HepG2 (cell line): ENCODE measurements around the gene MRPS35. TPM values are rescaled to one million over a fixed set of nuclear protein-coding genes. Genes with fewer than 3 reads are reported as not detected.

Experiments used
- BRCA1 ChIP-seq: sonication (generic); formaldehyde crosslinking; IDR thresholded peaks from 2 replicates; pipeline ENCODE4 v1.4.0; 2020; ENCODE audit warnings: missing genetic modification reagents
- KAT8 ChIP-seq: IDR thresholded peaks from 2 replicates; pipeline ENCODE4 v1.6.1; 2016; ENCODE audit warnings: missing genetic modification reagents, missing compliant biosample characterization
- KDM2A ChIP-seq: sonication (generic); formaldehyde crosslinking; IDR thresholded peaks from 2 replicates; pipeline ENCODE4 v1.4.0; 2020; ENCODE audit warnings: low read depth, missing genetic modification reagents, borderline replicate concordance
- MEIS2 ChIP-seq: sonication (generic); formaldehyde crosslinking; IDR thresholded peaks from 2 replicates; pipeline ENCODE4 v1.9.0; 2021; ENCODE audit warnings: mild to moderate bottlenecking, missing genetic modification reagents
- NPAS2 ChIP-seq: sonication (generic); formaldehyde crosslinking; IDR thresholded peaks from 2 replicates; pipeline ENCODE4 v1.8.0; 2022; ENCODE audit warnings: mild to moderate bottlenecking, missing genetic modification reagents, borderline replicate concordance
- RFXAP ChIP-seq: sonication (generic); formaldehyde crosslinking; IDR thresholded peaks from 2 replicates; pipeline ENCODE4 v1.4.0; 2020; ENCODE audit warnings: missing genetic modification reagents, borderline replicate concordance
- SCMH1 ChIP-seq: sonication (generic); formaldehyde crosslinking; IDR thresholded peaks from 2 replicates; pipeline ENCODE4 v1.9.0; 2021; ENCODE audit warnings: missing genetic modification reagents, mild to moderate bottlenecking, borderline replicate concordance
- TCF12 ChIP-seq, 2 experiments: fragments of 450-650 bp in 1 of 2; sonication (generic) in 1 of 2; formaldehyde crosslinking in 1 of 2; IDR thresholded peaks; 2 replicates each; pipeline versions ENCODE4 v1.6.1 to v1.8.0; 2017 to 2022; ENCODE audit warnings: antibody characterized with exemption in 1 of 2, mild to moderate bottlenecking in 1 of 2, missing genetic modification reagents in 1 of 2, moderate library complexity in 1 of 2
- ZFAT ChIP-seq: sonication (generic); formaldehyde crosslinking; conservative IDR thresholded peaks from 2 replicates; pipeline ENCODE4 v1.8.1; 2023; ENCODE audit warnings: missing genetic modification reagents, inconsistent platforms
- ZFP36L1 ChIP-seq: sonication (generic); formaldehyde crosslinking; IDR thresholded peaks from 2 replicates; pipeline ENCODE4 v1.8.0; 2022; ENCODE audit warnings: mild to moderate bottlenecking, missing genetic modification reagents, moderate library complexity
- ZNF253 ChIP-seq: sonication (generic); formaldehyde crosslinking; IDR thresholded peaks from 2 replicates; pipeline ENCODE4 v1.8.0; 2022; ENCODE audit warnings: mild to moderate bottlenecking, missing genetic modification reagents, borderline replicate concordance
- ZNF564 ChIP-seq: sonication (generic); formaldehyde crosslinking; IDR thresholded peaks from 2 replicates; pipeline ENCODE4 v1.8.1; 2023; ENCODE audit warnings: mild to moderate bottlenecking, missing genetic modification reagents
- ZNF607 ChIP-seq: sonication (generic); formaldehyde crosslinking; IDR thresholded peaks from 2 replicates; pipeline ENCODE4 v1.5.1; 2020; ENCODE audit warnings: missing genetic modification reagents, mild to moderate bottlenecking, borderline replicate concordance
- ZNF782 ChIP-seq: sonication (generic); formaldehyde crosslinking; IDR thresholded peaks from 2 replicates; pipeline ENCODE4 v1.4.0; 2020; ENCODE audit warnings: missing genetic modification reagents, mild to moderate bottlenecking, borderline replicate concordance
- polyA plus RNA-seq, 8 experiments: library from polyadenylated mRNA; depleted of rRNA in 3 of 8; stranded (reverse) in 7 of 8; unstranded in 1 of 8; fragments of >200 nt; fragmentation: Illumina TruSeq in 4 of 8; extraction: Trizol in 4 of 8; gene quantifications; 2 replicates each; pipeline versions ENCODE4 v1.2.1 to v1.2.3, GENCODE V29; 2011 to 2016; ENCODE audit warnings: low read depth in 4 of 8, missing spikeins in 1 of 8, mixed read lengths in 1 of 8; ENCODE audit not compliant: insufficient read depth in 1 of 8
- total RNA-seq, 5 experiments: library from RNA; depleted of rRNA; stranded (reverse); fragments of >200 nt; fragmentation: Illumina TruSeq; extraction: Trizol; gene quantifications; 2 replicates each; pipeline ENCODE4 v1.2.3, GENCODE V29; 2016; ENCODE audit warnings: low read depth in 1 of 5
- TF ChIP-seq, protein P1 (sequence below): sonication (generic); formaldehyde crosslinking; IDR thresholded peaks from 2 replicates; pipeline ENCODE4 v1.5.1; 2020; ENCODE audit warnings: mild to moderate bottlenecking, missing genetic modification reagents, moderate library complexity
- TF ChIP-seq, protein P2 (sequence below): sonication (generic); formaldehyde crosslinking; IDR thresholded peaks from 2 replicates; pipeline ENCODE4 v1.5.1; 2020; ENCODE audit warnings: missing genetic modification reagents, mild to moderate bottlenecking, borderline replicate concordance
- TF ChIP-seq, protein P3 (sequence below): sonication (generic); formaldehyde crosslinking; IDR thresholded peaks from 2 replicates; pipeline ENCODE4 v1.9.0; 2022; ENCODE audit warnings: missing genetic modification reagents, mild to moderate bottlenecking, borderline replicate concordance
- TF ChIP-seq, protein P4 (sequence below): sonication (generic); formaldehyde crosslinking; IDR thresholded peaks from 2 replicates; pipeline ENCODE4 v1.8.0; 2022; ENCODE audit warnings: mild to moderate bottlenecking, missing genetic modification reagents; ENCODE audit not compliant: insufficient replicate concordance
- TF ChIP-seq, protein P5 (sequence below): sonication (generic); formaldehyde crosslinking; IDR thresholded peaks from 2 replicates; pipeline ENCODE4 v1.4.0; 2020; ENCODE audit warnings: missing genetic modification reagents, borderline replicate concordance
- TF ChIP-seq, protein P6 (sequence below): IDR thresholded peaks from 2 replicates; pipeline ENCODE4 v1.6.1; 2018; ENCODE audit warnings: missing genetic modification reagents

Gene MRPS35
- total and polyA plus RNA-seq, 2 of the 13 experiments (the other 11 are each of a cell fraction or from before 2014, with no cell fraction given), result 63.4 to 104 TPM

DNA sequence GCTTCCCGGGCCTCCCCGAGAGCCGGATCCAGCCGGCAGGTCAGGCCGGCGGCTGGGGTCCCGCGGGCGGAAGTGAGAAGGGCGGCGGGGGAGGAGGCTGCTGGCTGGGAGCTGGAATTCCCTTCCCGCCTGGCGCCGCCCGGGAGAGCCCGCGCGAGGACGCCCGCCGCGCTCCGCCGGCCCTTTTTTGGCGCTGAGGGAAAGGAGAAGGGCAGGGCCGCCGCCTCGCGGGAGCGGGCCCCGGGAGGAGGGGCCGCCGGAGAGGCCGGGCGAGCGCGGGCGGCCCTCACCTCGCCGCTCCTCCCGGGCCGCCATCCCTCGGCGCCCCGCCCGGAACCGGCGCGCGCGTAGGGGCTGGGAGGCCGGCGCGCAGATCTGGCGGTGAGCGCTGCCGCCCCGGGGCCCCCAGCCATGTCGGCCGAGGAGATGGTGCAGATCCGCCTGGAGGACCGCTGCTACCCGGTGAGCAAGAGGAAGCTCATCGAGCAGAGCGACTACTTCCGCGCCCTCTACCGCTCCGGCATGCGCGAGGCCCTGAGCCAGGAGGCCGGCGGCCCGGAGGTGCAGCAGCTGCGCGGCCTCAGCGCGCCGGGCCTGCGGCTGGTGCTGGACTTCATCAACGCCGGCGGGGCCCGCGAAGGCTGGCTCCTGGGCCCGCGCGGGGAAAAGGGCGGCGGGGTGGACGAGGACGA lies 69.4 kb downstream of the MRPS35 start, which contains the start of the genes KLHL42 and MANSC4 (continued):
- TF ChIP-seq SCMH1 (CRISPR knock-in tag) (no peak), NPAS2 (CRISPR knock-in tag) (no peak), ZNF253 (0 out of 2 replicates have a peak, but pooled peaks have one; percentile 31), TCF12 (IDR thresholded peaks at IDR 0.05) (no peak), TCF12 (CRISPR knock-in tag; IDR thresholded peaks at IDR 0.05) (peak; percentile 44; the same call in 1 of the 2 replicates), BRCA1 (CRISPR knock-in tag) (no peak), KDM2A (CRISPR knock-in tag) (peak; percentile 40; the same call in 1 of the 2 replicates), MEIS2 (CRISPR knock-in tag) (no peak; the same call in 1 of the 2 replicates), ZFAT (CRISPR knock-in tag) (no peak), RFXAP (CRISPR knock-in tag) (peak; percentile 54; the same call in 1 of the 2 replicates), ZNF564 (CRISPR knock-in tag) (no peak), ZNF782 (CRISPR knock-in tag) (no peak), ZFP36L1 (no peak), ZNF607 (CRISPR knock-in tag) (no peak), KAT8 (CRISPR knock-in tag) (no peak)
- TF ChIP-seq, protein P1, sequence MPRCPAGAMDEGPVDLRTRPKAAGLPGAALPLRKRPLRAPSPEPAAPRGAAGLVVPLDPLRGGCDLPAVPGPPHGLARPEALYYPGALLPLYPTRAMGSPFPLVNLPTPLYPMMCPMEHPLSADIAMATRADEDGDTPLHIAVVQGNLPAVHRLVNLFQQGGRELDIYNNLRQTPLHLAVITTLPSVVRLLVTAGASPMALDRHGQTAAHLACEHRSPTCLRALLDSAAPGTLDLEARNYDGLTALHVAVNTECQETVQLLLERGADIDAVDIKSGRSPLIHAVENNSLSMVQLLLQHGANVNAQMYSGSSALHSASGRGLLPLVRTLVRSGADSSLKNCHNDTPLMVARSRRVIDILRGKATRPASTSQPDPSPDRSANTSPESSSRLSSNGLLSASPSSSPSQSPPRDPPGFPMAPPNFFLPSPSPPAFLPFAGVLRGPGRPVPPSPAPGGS (CRISPR knock-in tag), result no peak
- TF ChIP-seq, protein P2, sequence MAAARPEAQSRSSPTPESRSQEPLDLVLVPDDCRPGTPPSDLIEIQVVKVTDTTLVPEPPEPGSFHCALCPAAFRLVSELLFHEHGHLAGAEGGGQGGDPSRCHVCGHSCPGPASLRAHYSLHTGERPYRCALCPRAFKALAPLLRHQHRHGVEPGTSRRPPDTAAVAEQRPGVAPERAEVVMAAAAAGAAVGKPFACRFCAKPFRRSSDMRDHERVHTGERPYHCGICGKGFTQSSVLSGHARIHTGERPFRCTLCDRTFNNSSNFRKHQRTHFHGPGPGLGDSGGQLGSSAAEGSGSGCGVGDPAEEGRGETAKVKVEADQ (CRISPR knock-in tag), result no peak
- TF ChIP-seq, protein P3, sequence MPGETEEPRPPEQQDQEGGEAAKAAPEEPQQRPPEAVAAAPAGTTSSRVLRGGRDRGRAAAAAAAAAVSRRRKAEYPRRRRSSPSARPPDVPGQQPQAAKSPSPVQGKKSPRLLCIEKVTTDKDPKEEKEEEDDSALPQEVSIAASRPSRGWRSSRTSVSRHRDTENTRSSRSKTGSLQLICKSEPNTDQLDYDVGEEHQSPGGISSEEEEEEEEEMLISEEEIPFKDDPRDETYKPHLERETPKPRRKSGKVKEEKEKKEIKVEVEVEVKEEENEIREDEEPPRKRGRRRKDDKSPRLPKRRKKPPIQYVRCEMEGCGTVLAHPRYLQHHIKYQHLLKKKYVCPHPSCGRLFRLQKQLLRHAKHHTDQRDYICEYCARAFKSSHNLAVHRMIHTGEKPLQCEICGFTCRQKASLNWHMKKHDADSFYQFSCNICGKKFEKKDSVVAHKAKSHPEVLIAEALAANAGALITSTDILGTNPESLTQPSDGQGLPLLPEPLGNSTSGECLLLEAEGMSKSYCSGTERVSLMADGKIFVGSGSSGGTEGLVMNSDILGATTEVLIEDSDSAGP, result peak; percentile 64; the same call in 1 of the 2 replicates
- TF ChIP-seq, protein P4, sequence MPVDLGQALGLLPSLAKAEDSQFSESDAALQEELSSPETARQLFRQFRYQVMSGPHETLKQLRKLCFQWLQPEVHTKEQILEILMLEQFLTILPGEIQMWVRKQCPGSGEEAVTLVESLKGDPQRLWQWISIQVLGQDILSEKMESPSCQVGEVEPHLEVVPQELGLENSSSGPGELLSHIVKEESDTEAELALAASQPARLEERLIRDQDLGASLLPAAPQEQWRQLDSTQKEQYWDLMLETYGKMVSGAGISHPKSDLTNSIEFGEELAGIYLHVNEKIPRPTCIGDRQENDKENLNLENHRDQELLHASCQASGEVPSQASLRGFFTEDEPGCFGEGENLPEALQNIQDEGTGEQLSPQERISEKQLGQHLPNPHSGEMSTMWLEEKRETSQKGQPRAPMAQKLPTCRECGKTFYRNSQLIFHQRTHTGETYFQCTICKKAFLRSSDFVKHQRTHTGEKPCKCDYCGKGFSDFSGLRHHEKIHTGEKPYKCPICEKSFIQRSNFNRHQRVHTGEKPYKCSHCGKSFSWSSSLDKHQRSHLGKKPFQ (CRISPR knock-in tag), result peak; percentile 73
- TF ChIP-seq, protein P5, sequence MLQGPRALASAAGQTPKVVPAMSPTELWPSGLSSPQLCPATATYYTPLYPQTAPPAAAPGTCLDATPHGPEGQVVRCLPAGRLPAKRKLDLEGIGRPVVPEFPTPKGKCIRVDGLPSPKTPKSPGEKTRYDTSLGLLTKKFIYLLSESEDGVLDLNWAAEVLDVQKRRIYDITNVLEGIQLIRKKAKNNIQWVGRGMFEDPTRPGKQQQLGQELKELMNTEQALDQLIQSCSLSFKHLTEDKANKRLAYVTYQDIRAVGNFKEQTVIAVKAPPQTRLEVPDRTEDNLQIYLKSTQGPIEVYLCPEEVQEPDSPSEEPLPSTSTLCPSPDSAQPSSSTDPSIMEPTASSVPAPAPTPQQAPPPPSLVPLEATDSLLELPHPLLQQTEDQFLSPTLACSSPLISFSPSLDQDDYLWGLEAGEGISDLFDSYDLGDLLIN (CRISPR knock-in tag), result 0 out of 2 replicates have a peak, but pooled peaks have one; percentile 31
- TF ChIP-seq, protein P6, sequence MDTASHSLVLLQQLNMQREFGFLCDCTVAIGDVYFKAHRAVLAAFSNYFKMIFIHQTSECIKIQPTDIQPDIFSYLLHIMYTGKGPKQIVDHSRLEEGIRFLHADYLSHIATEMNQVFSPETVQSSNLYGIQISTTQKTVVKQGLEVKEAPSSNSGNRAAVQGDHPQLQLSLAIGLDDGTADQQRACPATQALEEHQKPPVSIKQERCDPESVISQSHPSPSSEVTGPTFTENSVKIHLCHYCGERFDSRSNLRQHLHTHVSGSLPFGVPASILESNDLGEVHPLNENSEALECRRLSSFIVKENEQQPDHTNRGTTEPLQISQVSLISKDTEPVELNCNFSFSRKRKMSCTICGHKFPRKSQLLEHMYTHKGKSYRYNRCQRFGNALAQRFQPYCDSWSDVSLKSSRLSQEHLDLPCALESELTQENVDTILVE, result no peak
